Ishikawa (cell line): ENCODE measurements around the gene NHEJ1.

Experiments used
- CEBPB ChIP-seq: IDR thresholded peaks from 2 replicates; pipeline ENCODE4 v1.6.1; 2012
- CREB1 ChIP-seq: IDR thresholded peaks from 2 replicates; pipeline ENCODE4 v1.6.1; 2012; ENCODE audit warnings: low read depth
- EGR1 ChIP-seq: IDR thresholded peaks from 2 replicates; pipeline ENCODE4 v1.6.1; 2012
- EP300 ChIP-seq: IDR thresholded peaks from 2 replicates; pipeline ENCODE4 v1.6.1; 2012; ENCODE audit warnings: borderline replicate concordance
- FOXM1 ChIP-seq: IDR thresholded peaks from 2 replicates; pipeline ENCODE4 v1.6.1; 2012; ENCODE audit warnings: low read depth, borderline replicate concordance
- NFIC ChIP-seq: IDR thresholded peaks from 2 replicates; pipeline ENCODE4 v1.6.1; 2012
- RAD21 ChIP-seq: IDR thresholded peaks from 2 replicates; pipeline ENCODE4 v1.6.1; 2012; ENCODE audit warnings: low read depth
- TAF1 ChIP-seq: IDR thresholded peaks from 2 replicates; pipeline ENCODE4 v1.6.1; 2012; ENCODE audit warnings: low read depth, mild to moderate bottlenecking
- TCF12 ChIP-seq: IDR thresholded peaks from 2 replicates; pipeline ENCODE4 v1.6.1; 2012; ENCODE audit warnings: low read depth
- TEAD4 ChIP-seq: IDR thresholded peaks from 2 replicates; pipeline ENCODE4 v1.6.1; 2012
- YY1 ChIP-seq: IDR thresholded peaks from 2 replicates; pipeline ENCODE4 v1.6.1; 2012; ENCODE audit warnings: low read depth
- ZBTB7A ChIP-seq: IDR thresholded peaks from 2 replicates; pipeline ENCODE4 v1.6.1; 2012; ENCODE audit warnings: low read depth
- TF ChIP-seq, protein P1 (sequence below): IDR thresholded peaks from 2 replicates; pipeline ENCODE4 v1.6.1; 2012; ENCODE audit warnings: low read depth, mild to moderate bottlenecking
- TF ChIP-seq, protein P2 (sequence below): IDR thresholded peaks from 2 replicates; pipeline ENCODE4 v1.6.1; 2012
- TF ChIP-seq, protein P3 (sequence below): IDR thresholded peaks from 2 replicates; pipeline ENCODE4 v1.6.1; 2012

Gene NHEJ1

DNA sequence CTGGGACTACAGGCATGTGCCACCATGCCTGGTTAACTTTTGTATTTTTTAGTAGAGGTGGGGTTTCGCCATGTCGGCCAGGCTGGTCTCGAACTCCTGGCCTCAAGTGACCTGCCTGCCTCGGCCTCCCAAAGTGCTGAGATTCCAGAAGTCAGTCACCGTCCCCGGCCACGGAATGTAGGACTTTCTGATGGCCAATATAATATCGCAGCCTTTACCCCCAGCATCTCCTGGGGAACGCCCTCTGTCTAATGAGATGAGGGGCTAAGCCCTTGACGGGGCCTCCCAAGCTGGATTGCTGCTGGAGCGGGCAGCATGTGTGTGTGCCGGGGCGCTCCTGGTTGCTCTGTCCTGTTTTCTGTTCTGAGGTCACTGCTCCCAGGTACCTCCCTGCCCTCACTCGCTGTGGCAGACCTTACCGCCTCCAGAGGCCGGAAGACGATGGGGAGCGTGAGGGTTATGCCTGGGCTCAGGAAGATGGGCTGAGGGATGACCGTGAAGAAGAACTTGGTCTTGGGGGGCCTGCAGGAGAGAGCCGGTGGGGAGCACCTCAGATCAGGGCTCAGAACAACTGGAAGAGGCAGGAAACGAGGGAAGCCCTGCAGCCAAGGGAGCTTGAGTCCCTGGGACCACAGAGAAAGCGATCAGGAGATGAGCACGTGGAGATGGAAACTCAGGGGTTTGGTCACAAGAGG lies 128.4 kb downstream of the NHEJ1 start:
- TF ChIP-seq NFIC: no peak
- TF ChIP-seq TCF12: no peak
- no peak for TF ChIP-seq CREB1
- TF ChIP-seq TEAD4: no peak

DNA sequence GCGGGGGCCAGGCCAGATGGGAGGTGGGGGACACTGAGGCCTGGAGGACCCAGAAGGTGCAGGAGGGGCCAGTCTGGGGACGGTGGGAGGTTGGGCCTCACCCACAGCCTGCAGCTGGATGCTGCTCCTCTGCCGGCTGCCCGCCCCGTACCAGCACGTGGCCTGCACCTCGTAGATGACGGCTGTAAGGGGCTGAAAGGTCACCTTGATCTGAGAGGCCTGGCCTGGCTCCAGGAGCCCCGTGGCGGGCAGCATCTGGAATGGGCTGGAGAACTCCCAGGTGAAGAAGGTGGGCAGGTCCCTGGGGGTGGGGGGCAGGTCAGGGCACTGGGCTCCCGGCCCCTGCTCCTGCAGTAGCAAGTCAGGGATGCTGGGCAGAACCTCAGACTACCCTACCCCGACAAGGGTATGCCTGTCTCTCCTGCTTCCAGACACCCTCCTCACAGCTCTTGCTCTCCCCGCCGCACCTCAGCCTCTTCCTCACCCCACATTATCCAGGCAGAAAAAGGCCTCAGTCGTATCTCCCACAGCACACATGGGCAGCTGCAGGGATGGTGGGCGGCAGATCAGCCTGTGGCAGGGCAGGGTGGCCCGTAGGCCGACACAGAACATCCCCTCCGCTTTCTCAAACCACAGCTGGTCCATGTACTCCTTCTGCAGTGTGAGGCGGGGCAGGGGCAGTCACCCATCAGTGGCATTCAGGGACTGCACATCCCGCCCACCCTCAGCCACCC lies 129.4 kb downstream of the NHEJ1 start:
- TF ChIP-seq RAD21 (no peak), TCF12 (no peak), CREB1 (no peak), CEBPB (no peak), YY1 (no peak)
- TF ChIP-seq, protein P1, sequence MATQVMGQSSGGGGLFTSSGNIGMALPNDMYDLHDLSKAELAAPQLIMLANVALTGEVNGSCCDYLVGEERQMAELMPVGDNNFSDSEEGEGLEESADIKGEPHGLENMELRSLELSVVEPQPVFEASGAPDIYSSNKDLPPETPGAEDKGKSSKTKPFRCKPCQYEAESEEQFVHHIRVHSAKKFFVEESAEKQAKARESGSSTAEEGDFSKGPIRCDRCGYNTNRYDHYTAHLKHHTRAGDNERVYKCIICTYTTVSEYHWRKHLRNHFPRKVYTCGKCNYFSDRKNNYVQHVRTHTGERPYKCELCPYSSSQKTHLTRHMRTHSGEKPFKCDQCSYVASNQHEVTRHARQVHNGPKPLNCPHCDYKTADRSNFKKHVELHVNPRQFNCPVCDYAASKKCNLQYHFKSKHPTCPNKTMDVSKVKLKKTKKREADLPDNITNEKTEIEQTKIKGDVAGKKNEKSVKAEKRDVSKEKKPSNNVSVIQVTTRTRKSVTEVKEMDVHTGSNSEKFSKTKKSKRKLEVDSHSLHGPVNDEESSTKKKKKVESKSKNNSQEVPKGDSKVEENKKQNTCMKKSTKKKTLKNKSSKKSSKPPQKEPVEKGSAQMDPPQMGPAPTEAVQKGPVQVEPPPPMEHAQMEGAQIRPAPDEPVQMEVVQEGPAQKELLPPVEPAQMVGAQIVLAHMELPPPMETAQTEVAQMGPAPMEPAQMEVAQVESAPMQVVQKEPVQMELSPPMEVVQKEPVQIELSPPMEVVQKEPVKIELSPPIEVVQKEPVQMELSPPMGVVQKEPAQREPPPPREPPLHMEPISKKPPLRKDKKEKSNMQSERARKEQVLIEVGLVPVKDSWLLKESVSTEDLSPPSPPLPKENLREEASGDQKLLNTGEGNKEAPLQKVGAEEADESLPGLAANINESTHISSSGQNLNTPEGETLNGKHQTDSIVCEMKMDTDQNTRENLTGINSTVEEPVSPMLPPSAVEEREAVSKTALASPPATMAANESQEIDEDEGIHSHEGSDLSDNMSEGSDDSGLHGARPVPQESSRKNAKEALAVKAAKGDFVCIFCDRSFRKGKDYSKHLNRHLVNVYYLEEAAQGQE: no peak
- TF ChIP-seq, protein P2, sequence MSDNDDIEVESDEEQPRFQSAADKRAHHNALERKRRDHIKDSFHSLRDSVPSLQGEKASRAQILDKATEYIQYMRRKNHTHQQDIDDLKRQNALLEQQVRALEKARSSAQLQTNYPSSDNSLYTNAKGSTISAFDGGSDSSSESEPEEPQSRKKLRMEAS: no peak

DNA sequence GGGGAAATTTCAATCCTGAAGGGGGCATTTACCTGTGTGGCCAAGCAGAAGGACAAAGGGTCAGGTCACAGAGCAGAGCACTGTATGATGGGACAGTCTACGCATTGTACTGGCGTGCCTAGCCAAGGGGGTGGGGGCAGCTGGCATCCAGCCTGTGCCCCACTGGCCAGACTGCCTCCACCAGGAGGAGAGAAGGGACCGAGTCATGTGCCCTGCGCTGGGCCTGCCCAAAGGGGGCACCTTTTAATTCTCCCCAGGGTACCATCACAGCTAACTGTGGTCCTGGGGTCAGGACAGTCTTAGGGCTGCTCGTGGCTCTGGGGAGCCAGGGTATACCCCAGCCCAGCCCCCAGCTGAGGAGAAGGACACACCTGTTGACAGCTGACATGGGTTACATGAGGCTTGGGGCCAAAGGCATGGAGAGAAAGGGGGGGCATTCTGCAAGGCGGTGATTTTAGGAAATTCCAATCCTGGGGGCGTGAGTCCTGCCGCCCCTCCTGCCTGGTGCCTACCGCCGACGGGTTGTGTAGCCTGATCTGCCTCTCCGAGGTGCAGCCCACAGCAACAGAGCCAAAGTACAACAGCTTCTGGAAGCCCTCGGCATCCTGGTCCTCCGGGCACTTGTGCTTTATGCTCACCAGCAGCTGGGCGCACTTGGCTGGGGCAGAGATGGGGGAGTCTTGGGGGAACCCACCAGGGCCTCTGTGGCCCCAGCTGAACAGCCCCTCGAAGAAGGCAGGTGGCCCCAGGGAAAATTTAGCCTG lies 130.3 kb downstream of the NHEJ1 start:
- TF ChIP-seq, protein P2: no peak
- TF ChIP-seq EGR1 (no peak), TEAD4 (no peak)

DNA sequence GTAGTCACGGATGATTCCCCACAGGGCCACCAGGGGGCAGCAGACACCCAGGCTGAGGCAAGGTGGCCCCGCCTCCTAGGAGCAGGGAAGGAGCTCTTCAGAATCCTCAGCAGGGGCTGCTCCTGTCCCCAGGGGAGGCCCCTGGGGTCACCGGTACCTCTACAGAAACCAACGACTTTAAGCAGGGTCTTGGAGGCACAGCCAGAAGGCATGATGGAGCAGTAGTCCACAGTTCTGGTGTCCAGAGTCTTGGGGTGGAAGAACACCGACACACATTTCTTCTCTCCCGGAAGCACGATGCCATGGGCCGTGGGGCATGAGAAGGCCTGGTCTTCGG lies 130.8 kb downstream of the NHEJ1 start:
- no peak for TF ChIP-seq YY1
- TF ChIP-seq RAD21: peak; percentile 87
- no peak for TF ChIP-seq ZBTB7A
- TF ChIP-seq TCF12: no peak
- TF ChIP-seq NFIC: no peak
- no peak for TF ChIP-seq TEAD4

DNA sequence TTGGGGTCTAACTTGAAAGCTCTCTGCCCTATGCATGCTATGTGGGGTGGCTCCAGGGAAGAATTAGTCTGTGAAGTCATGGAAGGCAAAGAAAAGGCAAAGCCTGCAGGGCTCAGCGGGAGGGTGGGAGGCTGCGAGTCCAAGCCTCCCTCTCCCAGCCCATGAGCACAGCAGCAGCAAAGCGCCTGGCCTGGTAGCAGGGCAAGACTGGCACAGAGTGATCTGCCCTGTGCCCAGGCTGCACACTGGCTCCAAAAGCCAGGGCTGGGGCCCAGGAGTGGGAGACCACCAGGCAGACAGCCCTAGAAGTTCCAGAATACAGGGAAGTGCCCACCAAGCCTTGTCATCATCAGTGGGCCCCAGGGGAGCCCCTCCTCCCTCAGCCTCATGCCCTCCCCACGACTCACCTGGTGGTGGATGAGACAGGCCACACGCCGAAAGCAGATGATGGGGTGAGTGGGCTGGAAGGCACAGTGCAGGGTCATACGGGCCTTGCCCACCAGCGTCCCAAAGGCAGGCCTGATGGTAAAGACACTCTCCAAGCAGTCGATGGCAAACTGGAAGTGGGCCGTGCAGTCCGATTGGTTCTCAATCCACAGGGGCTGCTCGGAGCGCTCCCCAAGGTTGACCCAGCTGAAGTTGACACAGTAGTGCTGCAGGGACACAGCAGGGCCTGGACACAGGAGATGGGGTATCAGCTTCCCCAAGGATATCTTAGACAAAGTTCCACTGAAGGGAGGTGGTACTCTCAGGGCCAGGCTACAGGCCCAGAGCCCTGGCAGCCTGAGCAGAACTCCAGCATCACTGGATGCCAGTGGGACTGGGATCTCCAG lies 131.4 kb downstream of the NHEJ1 start:
- TF ChIP-seq TCF12: no peak

DNA sequence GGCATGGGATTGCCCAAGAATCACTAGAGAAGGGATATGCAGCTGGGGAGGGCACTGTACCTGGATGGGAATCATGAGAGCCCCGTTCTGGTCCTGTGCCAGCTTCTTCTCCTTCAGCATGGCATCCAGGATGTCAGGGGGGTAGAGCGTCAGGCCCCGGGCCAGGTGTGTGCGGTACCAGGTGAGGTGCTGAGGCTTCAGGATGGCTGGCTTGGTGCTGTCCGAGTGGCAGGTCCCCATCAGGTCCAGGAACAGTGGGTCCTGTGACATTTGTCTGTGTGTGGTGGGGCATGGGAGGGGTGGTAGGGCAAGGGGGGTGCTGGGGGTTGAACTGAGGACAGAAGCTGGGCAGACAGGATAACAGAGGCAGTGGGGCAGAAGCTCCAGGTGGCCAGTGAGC lies 132.5 kb downstream of the NHEJ1 start:
- TF ChIP-seq, protein P2: no peak
- no peak for TF ChIP-seq RAD21
- TF ChIP-seq, protein P3, sequence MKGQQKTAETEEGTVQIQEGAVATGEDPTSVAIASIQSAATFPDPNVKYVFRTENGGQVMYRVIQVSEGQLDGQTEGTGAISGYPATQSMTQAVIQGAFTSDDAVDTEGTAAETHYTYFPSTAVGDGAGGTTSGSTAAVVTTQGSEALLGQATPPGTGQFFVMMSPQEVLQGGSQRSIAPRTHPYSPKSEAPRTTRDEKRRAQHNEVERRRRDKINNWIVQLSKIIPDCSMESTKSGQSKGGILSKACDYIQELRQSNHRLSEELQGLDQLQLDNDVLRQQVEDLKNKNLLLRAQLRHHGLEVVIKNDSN: no peak
- no peak for TF ChIP-seq NFIC
- no peak for TF ChIP-seq EP300

DNA sequence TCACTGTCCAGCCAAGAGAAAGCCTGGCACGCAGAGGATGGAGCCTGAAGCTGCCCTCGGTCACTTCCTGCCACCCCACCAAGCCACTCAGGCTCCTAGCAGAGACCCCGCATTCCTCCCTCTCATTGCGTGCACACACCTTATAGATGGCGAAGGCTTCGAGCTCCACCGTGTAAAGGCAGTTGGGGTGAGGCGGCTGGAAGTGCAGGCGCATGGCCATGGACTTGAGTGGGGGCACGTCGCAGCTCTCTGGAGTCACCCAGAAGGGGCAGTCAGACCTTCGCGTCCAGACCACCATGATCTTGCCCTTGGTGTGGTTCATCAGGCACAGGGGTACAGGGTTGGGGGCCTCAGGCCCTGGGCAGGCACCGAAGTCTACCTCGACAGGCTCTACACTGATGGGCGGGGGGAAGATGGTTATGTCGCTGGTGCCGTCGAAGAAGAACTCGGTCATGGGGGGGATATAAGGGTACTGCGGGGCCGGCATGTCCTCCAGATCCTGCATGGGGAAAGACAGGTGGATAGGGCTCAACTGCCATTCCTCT lies 133.0 kb downstream of the NHEJ1 start:
- TF ChIP-seq EP300 (no peak), FOXM1 (no peak), TCF12 (no peak), YY1 (no peak), CREB1 (no peak), TEAD4 (no peak), EGR1 (no peak), CEBPB (no peak), NFIC (no peak), RAD21 (no peak), ZBTB7A (no peak), TAF1 (no peak)
- TF ChIP-seq, protein P3: no peak
- TF ChIP-seq, protein P1: no peak
- TF ChIP-seq, protein P2: no peak
